Fibroblast of lung (primary cell): Measurements from ENCODE around the gene INCA1.

Experiments used
- CTCF ChIP-seq, 2 donors: IDR thresholded peaks in 1 of 2; conservative IDR thresholded peaks in 1 of 2; 1 replicate in 1 of 2; 2 replicates in 1 of 2; pipeline ENCODE4 v1.5.1; 2011 to 2012; ENCODE audit warnings: low read length in 2 of 2, control low read depth in 1 of 2, inconsistent platforms in 1 of 2, low read depth in 1 of 2, mild to moderate bottlenecking in 1 of 2
- EZH2 ChIP-seq: IDR thresholded peaks from 2 replicates; pipeline ENCODE4 v1.5.1; 2012; ENCODE audit warnings: low read length, control low read depth, mild to moderate bottlenecking; ENCODE audit errors: missing control alignments

DNA sequence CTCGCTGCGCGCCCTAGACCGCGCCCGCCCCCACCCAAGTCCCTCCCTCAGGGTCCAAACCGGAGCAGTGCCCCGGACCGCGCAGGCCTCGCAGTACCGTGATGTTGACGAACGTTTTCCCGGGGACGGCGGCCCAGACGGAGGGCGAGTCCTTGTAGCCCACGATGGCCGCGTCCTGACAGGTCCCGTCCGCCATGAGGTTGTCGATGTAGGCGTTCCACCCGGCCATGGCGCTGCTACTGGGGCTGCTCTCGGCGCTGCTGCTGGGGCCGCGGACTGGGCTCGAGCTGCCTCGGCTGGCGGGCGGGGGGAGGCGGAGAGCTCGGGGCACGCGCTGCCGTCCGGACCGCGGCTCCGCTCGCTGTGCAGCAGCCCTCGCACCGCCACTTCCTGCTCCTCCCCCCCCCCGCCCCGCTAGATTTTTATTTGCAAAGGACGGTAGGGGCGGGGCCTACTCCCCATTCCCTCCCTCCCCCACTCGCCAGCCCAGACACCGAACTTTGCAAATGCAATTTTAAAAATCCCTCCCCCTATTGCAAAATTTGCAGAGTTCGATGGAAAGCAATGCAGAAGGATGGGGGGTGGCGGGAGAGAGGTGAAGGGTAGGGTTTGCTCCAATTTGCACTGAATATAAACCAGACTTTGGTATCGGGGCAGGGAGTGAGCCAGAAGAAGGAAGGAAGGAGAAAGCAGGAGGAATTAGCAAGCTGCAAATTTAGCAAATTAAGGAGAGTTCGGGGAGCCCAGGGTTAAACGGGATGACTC, 49.0 kb downstream of the INCA1 start, which contains the start of gene PFN1:
- TF ChIP-seq CTCF (conservative IDR thresholded peaks at IDR 0.05 in 1 of 2, IDR thresholded peaks at IDR 0.05 in 1 of 2; ENCODE audit: low read depth in 1 of 2, low read length in 2 of 2) (no peak), EZH2 (no peak)
